CD14-positive monocyte (primary cell): Measurements from ENCODE around the gene TRMO. TPM values are rescaled to one million over a fixed set of nuclear protein-coding genes. Genes with fewer than 3 reads are reported as not detected.

Experiments used
- DNase-seq, 3 donors: peaks; one replicate each; pipeline ENCODE4 v3.0.0-alpha.2; 2011 to 2022
- H2AFZ ChIP-seq: 2 replicates; pipeline ENCODE4 v1.6.0; 2012; ENCODE audit warnings: mild to moderate bottlenecking, low read depth, low read length, inconsistent platforms; ENCODE audit not compliant: insufficient read depth, poor library complexity, severe bottlenecking
- H3K27ac ChIP-seq, 2 donors: 1 replicate in 1 of 2; 2 replicates in 1 of 2; pipeline ENCODE4 v1.5.1; 2012 to 2013; ENCODE audit warnings: low read length in 2 of 2, control low read depth in 1 of 2, inconsistent platforms in 1 of 2, low read depth in 1 of 2, mild to moderate bottlenecking in 1 of 2
- H3K27me3 ChIP-seq, 2 donors: one replicate each; pipeline versions ENCODE4 v1.6.0 to v1.6.1; 2011 to 2013; ENCODE audit warnings: low read length in 2 of 2; ENCODE audit not compliant: control insufficient read depth in 2 of 2, insufficient read depth in 2 of 2
- H3K36me3 ChIP-seq, 2 donors: replicated peaks in 1 of 2; 1 replicate in 1 of 2; 2 replicates in 1 of 2; pipeline versions ENCODE4 v1.5.1 to v1.6.1; 2012 to 2013; ENCODE audit warnings: low read length in 2 of 2, control low read depth in 1 of 2, inconsistent platforms in 1 of 2, mild to moderate bottlenecking in 1 of 2; ENCODE audit not compliant: insufficient read depth in 2 of 2, control insufficient read depth in 1 of 2
- H3K4me1 ChIP-seq, 2 donors: 1 replicate in 1 of 2; 2 replicates in 1 of 2; pipeline versions ENCODE4 v1.5.1 to v1.6.1; 2012 to 2013; ENCODE audit warnings: low read length in 2 of 2, control low read depth in 1 of 2, inconsistent platforms in 1 of 2, mild to moderate bottlenecking in 1 of 2, moderate library complexity in 1 of 2; ENCODE audit not compliant: insufficient read depth in 2 of 2, control insufficient read depth in 1 of 2
- H3K4me2 ChIP-seq: replicated peaks from 2 replicates; pipeline ENCODE3; 2012; ENCODE audit warnings: low read length, moderate library complexity, mild to moderate bottlenecking; ENCODE audit not compliant: poor library complexity, severe bottlenecking; ENCODE audit errors: extremely low read depth
- H3K4me3 ChIP-seq, 3 experiments: fragments of 200-600 bp in 1 of 3; sonication (generic) in 1 of 3; replicated peaks in 1 of 3; 1 replicate in 2 of 3; 2 replicates in 1 of 3; pipeline ENCODE4 v1.5.1; 2011 to 2013; ENCODE audit warnings: low read length in 3 of 3, mild to moderate bottlenecking in 3 of 3, control low read depth in 2 of 3, low read depth in 2 of 3, inconsistent platforms in 1 of 3, moderate library complexity in 1 of 3
- H3K79me2 ChIP-seq: 2 replicates; pipeline ENCODE4 v1.6.0; 2012; ENCODE audit warnings: mild to moderate bottlenecking, control low read depth, inconsistent platforms, low read length, moderate library complexity; ENCODE audit not compliant: insufficient read depth
- H3K9ac ChIP-seq: 2 replicates; pipeline ENCODE4 v1.6.0; 2017; ENCODE audit warnings: low read length, mild to moderate bottlenecking; ENCODE audit not compliant: insufficient read depth, poor library complexity, severe bottlenecking
- H3K9me3 ChIP-seq, 2 donors: replicated peaks in 1 of 2; 1 replicate in 1 of 2; 2 replicates in 1 of 2; pipeline versions ENCODE4 v1.5.1 to v1.6.1; 2012 to 2013; ENCODE audit warnings: low read length in 2 of 2, control low read depth in 1 of 2; ENCODE audit not compliant: control insufficient read depth in 1 of 2, insufficient read depth in 1 of 2
- H4K20me1 ChIP-seq: 2 replicates; pipeline ENCODE4 v1.6.0; 2012; ENCODE audit warnings: mild to moderate bottlenecking, low read length, control low read depth, moderate library complexity; ENCODE audit not compliant: insufficient read depth
- H3K27ac Mint-ChIP-seq, 7 donors: one replicate each; pipeline ENCODE4 v1.8.0; 2020; ENCODE audit warnings: mild to moderate bottlenecking in 7 of 7, mixed read lengths in 7 of 7, moderate library complexity in 6 of 7, inconsistent platforms in 2 of 7
- H3K27me3 Mint-ChIP-seq, 3 donors: one replicate each; pipeline ENCODE4 v1.8.0; 2021 to 2022; ENCODE audit warnings: low read depth in 3 of 3, mild to moderate bottlenecking in 3 of 3, mixed read lengths in 3 of 3, moderate library complexity in 3 of 3, inconsistent platforms in 1 of 3
- H3K36me3 Mint-ChIP-seq, 2 donors: one replicate each; pipeline ENCODE4 v1.8.0; 2020; ENCODE audit warnings: mixed read lengths in 2 of 2, inconsistent platforms in 1 of 2, mild to moderate bottlenecking in 1 of 2
- H3K4me1 Mint-ChIP-seq: one replicate; pipeline ENCODE4 v1.8.0; 2020; ENCODE audit warnings: mild to moderate bottlenecking, mixed read lengths
- H3K4me3 Mint-ChIP-seq, 2 donors: one replicate each; pipeline ENCODE4 v1.8.0; 2020; ENCODE audit warnings: mild to moderate bottlenecking in 2 of 2, mixed read lengths in 2 of 2, moderate library complexity in 1 of 2
- H3K9me3 Mint-ChIP-seq, 7 donors: one replicate each; pipeline ENCODE4 v1.8.0; 2020 to 2022; ENCODE audit warnings: mixed read lengths in 7 of 7, mild to moderate bottlenecking in 6 of 7, moderate library complexity in 6 of 7, inconsistent platforms in 2 of 7
- CTCF ChIP-seq: fragments of 200-600 bp; IDR thresholded peaks from one replicate; pipeline ENCODE4 v1.8.0; 2022; ENCODE audit warnings: antibody characterized with exemption, mild to moderate bottlenecking
- WGBS: methylation state at CpG from one replicate; pipeline ENCODE4 v1.1.5; 2013; ENCODE audit warnings: missing lambda C conversion rate; ENCODE audit not compliant: insufficient coverage; 5-methylcytosine and 5-hydroxymethylcytosine counted together
- intact Hi-C, 2 donors: fragments of 100-400 bp; cut with micrococcal nuclease; formaldehyde crosslinking; loops; one replicate each; pipeline versions ENCODE4 v1.15.0 to v1.15.1; 2023
- polyA plus RNA-seq, 3 donors: library from polyadenylated mRNA; depleted of rRNA in 1 of 3; unstranded in 2 of 3; stranded (reverse) in 1 of 3; fragments of 300-500 nt in 2 of 3; fragments of >200 nt in 1 of 3; fragmentation: Illumina TruSeq in 2 of 3; gene quantifications; 1 replicate in 2 of 3; 2 replicates in 1 of 3; pipeline ENCODE4 v1.2.3, GENCODE V29; 2012 to 2021

TRMO gene
- polyA plus RNA-seq, 3 donors, result 13.4 to 20.6 (median 13.5) TPM

DNA sequence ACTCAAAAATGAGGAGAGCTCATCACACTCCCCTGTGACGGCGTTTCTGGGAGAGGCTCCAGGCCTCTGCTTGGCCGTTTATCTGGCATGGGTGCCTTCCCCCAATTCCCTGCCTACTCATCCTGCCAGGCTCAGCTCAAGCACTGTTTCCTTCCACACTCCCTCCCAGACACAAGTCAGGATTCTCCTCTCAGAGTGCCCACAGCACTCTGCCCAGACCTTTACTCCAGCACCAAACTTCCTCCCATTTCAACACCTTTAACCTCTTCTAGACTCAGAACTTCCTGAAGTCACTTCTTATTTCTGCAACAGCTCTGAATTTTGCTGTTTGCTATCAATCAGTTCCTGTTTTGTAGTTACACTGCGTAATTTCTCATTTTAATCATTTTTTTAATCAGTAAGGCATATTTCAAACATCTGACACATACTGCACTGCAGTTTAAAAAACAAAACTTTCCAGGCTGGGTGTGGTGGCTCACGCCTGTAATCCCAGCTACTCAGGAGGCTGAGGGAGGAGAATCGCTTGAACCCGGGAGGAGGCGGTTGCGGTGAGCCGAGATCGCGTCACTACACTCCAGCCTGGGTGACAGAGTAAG, 16.0 kb downstream of the TRMO start:
- peaks cover 4% of the 10 kb centered on the region for H4K20me1 ChIP-seq
- WGBS, result 3% methylated on average over 3 of the region's 12 CpGs
- H3K4me2 ChIP-seq, result peak overlapping the region; percentile 65
- H3K79me2 ChIP-seq, result peaks cover 52% of the 10 kb centered on the region
- H3K27ac ChIP-seq, result peak overlapping the region; percentile 87 to 95
- Mint-ChIP-seq H3K9me3 (no peaks in the 10 kb centered on the region), H3K4me1 (peaks cover 54% of the 10 kb centered on the region), H3K27ac (peak overlapping the region; percentile 95 to 99 (median 98)), H3K27me3 (peaks cover 0 to 4% (median 0%) of the 10 kb centered on the region in 3 donors), H3K4me3 (peak overlapping the region; percentile 74 to 83), H3K36me3 (peaks cover 37 to 62% of the 10 kb centered on the region in 2 donors)
- H3K36me3 ChIP-seq, result peaks cover 21 to 40% of the 10 kb centered on the region in 2 donors
- intact Hi-C loops, result loop anchor here in 1 of 2 donors (2.0 to 10.0 kb wide), 4 partner anchors 16 to 346 kb away; partner anchors contain the start of gene TRMO
- peak overlapping the region; percentile 1 to 56 (median 24) for H3K4me3 ChIP-seq
- no peak for TF ChIP-seq CTCF
- H2AFZ ChIP-seq, result peak overlapping the region; percentile 63
- peak overlapping the region; percentile 75 for H3K9ac ChIP-seq
- no peaks in the 10 kb centered on the region for H3K9me3 ChIP-seq
- DNase-seq, result peak; percentile 79 to 94 (median 88)
- H3K27me3 ChIP-seq, result no peaks in the 10 kb centered on the region
- peaks cover 53 to 64% of the 10 kb centered on the region in 2 donors for H3K4me1 ChIP-seq

DNA sequence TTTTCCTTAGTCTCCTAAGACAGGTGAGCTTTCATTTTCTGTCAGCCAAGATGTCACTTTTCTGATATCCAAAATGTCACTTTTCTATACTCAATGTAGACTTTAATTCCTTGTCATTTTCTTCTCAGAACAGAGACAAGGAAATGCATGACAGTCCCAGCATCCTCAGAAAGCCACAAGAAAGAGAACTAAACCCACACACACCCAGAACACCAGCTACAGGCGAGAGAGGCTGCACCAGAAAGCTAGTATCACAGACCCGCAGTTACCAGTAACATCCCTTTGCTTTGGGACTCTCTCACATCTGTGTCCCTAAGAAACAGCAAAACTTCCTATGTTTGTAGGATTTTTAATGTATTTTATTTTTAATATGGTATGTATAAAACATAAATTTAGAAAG, 17.1 kb downstream of the TRMO start:
- Histone ChIP-seq H3K4me1 (peaks cover 53 to 64% of the 10 kb centered on the region in 2 donors), H3K27ac (peak overlapping the region in 1 of 2 donors; percentile 95), H3K27me3 (no peaks in the 10 kb centered on the region), H2AFZ (no peak overlapping the region), H3K9me3 (no peaks in the 10 kb centered on the region), H3K9ac (no peak overlapping the region), H3K4me3 (peak overlapping the region in 1 of 3 experiments; percentile 56), H4K20me1 (peaks cover 12% of the 10 kb centered on the region), H3K79me2 (peaks cover 62% of the 10 kb centered on the region), H3K4me2 (peak overlapping the region; percentile 65), H3K36me3 (peaks cover 10 to 33% of the 10 kb centered on the region in 2 donors)
- peak overlapping the region in 1 of 2 donors; percentile 48 for H3K4me3 Mint-ChIP-seq
- H3K4me1 Mint-ChIP-seq, result peaks cover 57% of the 10 kb centered on the region
- no peak for TF ChIP-seq CTCF
- H3K27me3 Mint-ChIP-seq, result peaks cover 0 to 4% (median 0%) of the 10 kb centered on the region in 3 donors
- H3K9me3 Mint-ChIP-seq, result no peaks in the 10 kb centered on the region
- intact Hi-C loops, result loop anchor here in 1 of 2 donors (5.0 to 10.0 kb wide), 3 partner anchors 190 to 347 kb away; no protein-coding TSS in a partner anchor
- peak in 2 of 3 donors; percentile 30 to 34 for DNase-seq
- H3K27ac Mint-ChIP-seq, result peak overlapping the region; percentile 83 to 99 (median 92)
- no CpG with 5 or more reads among the region's 2 CpGs for WGBS
- H3K36me3 Mint-ChIP-seq, result peaks cover 34 to 55% of the 10 kb centered on the region in 2 donors
